GM19193 (cell line): ENCODE results near the gene ACSS2.

ENCODE experiments used
- POLR2A ChIP-seq: IDR thresholded peaks from 4 replicates; pipeline ENCODE4 v1.6.1; 2011; ENCODE audit not compliant: insufficient read depth, insufficient read length; ENCODE audit errors: extremely low read depth

The ACSS2 gene

DNA sequence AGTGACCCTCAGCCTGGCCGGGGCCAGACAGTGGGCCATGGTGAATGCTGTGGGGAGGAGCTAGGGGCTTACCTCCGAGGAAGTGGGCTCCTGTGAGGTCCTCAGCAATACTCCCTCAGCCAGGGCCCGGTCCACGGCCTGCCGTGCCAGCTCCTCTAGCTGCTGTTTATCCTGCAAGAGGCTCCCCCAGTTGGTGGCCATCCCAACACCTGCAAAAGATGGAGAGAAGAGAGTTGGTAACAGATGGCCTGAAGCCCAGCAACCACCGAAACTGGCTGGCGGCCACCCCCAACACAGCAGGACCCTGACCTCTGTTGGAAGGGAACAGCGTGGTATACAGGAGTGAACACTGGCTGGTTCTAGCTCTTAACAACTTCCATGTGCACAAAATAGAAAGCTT, 75.2 kb downstream of the ACSS2 start:
- TF ChIP-seq POLR2A = no peak

GRCh38 chr20:34952671-34953070, 76.3 kb downstream of the ACSS2 start:
- TF ChIP-seq POLR2A = no peak

GRCh38 chr20:34953960-34954359, 77.5 kb downstream of the ACSS2 start:
- TF ChIP-seq POLR2A = no peak

GRCh38 chr20:34954904-34955230, 78.5 kb downstream of the ACSS2 start:
- no peak for TF ChIP-seq POLR2A

GRCh38 chr20:34955231-34956040, 79.0 kb downstream of the ACSS2 start, which contains the start of the genes GSS and MYH7B:
Gene GSS, minus strand, starts transcription at chr20:34955806. Its CDS starts 3,954 bp downstream, at chr20:34951852.
Gene MYH7B, plus strand, starts transcription at chr20:34955868. Its CDS starts 22,138 bp downstream, at chr20:34978006.
- TF ChIP-seq POLR2A = peak; percentile 85

GRCh38 chr20:34956041-34956458, 79.6 kb downstream of the ACSS2 start:
- TF ChIP-seq POLR2A = no peak

DNA sequence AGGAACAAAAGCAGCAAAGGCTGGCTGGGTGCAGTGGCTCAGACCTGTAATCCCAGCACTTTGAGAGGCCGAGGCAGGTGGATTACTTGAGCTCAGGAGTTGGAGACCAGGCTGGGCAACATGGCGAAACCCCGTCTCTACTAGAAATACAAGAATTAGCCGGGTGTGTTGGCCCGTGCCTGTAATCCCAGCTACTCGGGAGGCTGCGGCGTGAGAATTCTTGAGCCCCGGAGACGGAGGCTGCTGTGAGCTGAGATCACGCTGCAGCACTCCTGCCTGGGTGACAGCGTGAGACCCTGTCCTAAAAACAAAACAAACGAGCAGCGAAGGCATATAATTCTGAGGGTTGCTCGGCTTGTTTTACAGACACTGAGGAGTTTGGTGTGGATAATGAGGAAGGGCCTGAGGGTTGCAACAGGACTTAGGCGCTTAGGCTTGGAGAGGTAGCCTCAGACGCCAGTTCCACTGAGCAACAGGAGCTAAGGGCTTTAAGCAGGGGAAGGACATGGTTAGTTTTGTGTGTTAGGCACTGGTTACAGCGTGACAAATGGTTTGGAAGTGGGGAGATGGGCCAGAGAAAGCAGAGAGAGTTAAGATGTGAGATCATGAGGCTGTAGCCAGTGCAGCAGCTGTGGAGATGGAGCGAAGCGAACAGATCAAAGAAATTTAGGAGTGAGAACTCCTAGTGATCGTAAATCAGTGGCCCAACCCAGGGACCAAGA, 80.5 kb downstream of the ACSS2 start:
- no peak for TF ChIP-seq POLR2A

DNA sequence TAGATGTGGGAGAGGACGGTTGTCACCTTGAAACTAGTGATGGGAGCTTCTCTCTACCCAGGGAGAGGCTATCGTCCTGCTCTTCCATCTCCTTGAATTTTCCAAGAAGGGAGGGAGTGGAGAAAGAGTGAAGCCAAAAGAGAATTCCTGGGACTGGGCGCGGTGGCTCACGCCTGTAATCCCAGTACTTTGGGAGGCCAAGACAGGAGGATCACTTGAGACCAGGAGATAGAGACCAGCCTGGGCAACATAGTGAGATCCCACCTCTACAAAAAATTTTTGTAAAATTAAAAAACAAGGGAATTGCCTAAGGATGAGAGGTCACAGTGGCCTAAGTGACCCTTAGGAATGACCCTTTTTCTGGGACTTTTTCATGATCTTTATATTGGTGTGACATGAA, 88.1 kb downstream of the ACSS2 start:
- TF ChIP-seq POLR2A = no peak

- no peak for TF ChIP-seq POLR2A
These were observed 88.6 kb downstream of the ACSS2 start for GRCh38 chr20:34965051-34965450.

- TF ChIP-seq POLR2A = no peak
These were observed 91.0 kb downstream of the ACSS2 start for GRCh38 chr20:34967421-34967820.

- no peak for TF ChIP-seq POLR2A
These were observed 91.8 kb downstream of the ACSS2 start for GRCh38 chr20:34968042-34968775.

GRCh38 chr20:34970193-34970840, 93.9 kb downstream of the ACSS2 start:
- no peak for TF ChIP-seq POLR2A

DNA sequence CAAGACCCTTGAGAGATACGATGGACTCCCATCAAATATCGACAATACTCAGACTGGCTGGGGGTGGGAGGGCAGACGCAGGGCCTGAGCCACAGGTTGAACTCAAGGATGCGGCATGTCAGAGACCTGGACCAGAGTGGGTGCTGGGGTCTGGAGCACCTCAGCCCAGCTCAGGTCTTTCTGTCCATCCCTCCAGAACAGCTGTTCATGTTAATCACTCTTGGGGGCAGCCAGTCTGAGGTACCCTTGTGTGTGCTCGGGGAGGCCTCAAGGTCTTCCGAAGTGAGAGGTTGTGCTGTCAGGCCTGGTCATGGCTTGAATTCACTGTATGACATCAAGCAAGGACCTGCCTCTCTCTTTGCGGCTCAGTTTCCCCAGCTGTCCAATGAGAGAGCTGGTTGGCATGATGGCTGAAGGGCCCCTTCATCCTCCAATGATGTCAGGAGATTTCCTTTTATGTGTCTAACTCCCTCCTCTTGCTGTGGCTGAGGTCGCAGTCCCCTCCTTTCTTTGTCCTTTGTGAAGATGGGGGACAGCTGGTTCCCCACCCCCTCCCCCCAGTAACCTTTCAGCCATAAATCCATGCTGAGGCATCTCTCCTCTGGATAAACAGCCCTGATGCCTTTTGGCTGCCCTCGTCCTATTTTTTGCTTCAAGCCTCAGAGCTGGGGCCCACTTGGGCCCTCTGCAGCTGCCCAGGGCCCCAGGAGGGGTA, 94.6 kb downstream of the ACSS2 start:
- TF ChIP-seq POLR2A = no peak

GRCh38 chr20:34971561-34972235, 95.3 kb downstream of the ACSS2 start:
- TF ChIP-seq POLR2A = no peak
